Measurements from ENCODE around the gene DYNC2I2. TPM values are rescaled to one million over a fixed set of nuclear protein-coding genes. Genes with fewer than 3 reads are reported as not detected.

The DYNC2I2 gene
- total RNA-seq, 1 experiment from 2014 or later = 71.1 TPM

GRCh38 chr9:128688501-128689292, 32.0 kb upstream of the DYNC2I2 start, which contains the start of gene SET (continued):
- TF ChIP-seq TCF7 (CRISPR knock-in tag; IDR thresholded peaks at IDR 0.05; ENCODE audit: low read depth) = no peak
- TF ChIP-seq ATF6 (CRISPR knock-in tag; IDR thresholded peaks at IDR 0.05) = no peak
- no peak for TF ChIP-seq CBFB (CRISPR knock-in tag; IDR thresholded peaks at IDR 0.05; ENCODE audit: low read depth)
- no peak for TF ChIP-seq ZBTB21 (CRISPR knock-in tag; IDR thresholded peaks at IDR 0.05; ENCODE audit: borderline replicate concordance)
- TF ChIP-seq TP53 (CRISPR knock-in tag; IDR thresholded peaks at IDR 0.05) = no peak
- TF ChIP-seq FOXK1 (CRISPR knock-in tag; IDR thresholded peaks at IDR 0.05) = peak; percentile 61
- TF ChIP-seq TEAD1 (CRISPR knock-in tag; IDR thresholded peaks at IDR 0.05) = 0 out of 2 replicates have a peak, but pooled peaks have one; percentile 51
- TF ChIP-seq, protein P1, sequence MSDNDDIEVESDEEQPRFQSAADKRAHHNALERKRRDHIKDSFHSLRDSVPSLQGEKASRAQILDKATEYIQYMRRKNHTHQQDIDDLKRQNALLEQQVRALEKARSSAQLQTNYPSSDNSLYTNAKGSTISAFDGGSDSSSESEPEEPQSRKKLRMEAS (CRISPR knock-in tag; IDR thresholded peaks at IDR 0.05) = peak; percentile 53
- TF ChIP-seq ZNF121 (CRISPR knock-in tag; IDR thresholded peaks at IDR 0.05) = no peak
- TF ChIP-seq JUN (CRISPR knock-in tag; IDR thresholded peaks at IDR 0.05) = no peak
- TF ChIP-seq, protein P2, sequence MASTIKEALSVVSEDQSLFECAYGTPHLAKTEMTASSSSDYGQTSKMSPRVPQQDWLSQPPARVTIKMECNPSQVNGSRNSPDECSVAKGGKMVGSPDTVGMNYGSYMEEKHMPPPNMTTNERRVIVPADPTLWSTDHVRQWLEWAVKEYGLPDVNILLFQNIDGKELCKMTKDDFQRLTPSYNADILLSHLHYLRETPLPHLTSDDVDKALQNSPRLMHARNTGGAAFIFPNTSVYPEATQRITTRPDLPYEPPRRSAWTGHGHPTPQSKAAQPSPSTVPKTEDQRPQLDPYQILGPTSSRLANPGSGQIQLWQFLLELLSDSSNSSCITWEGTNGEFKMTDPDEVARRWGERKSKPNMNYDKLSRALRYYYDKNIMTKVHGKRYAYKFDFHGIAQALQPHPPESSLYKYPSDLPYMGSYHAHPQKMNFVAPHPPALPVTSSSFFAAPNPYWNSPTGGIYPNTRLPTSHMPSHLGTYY (CRISPR knock-in tag; IDR thresholded peaks at IDR 0.05) = no peak
- TF ChIP-seq ZNF219 (CRISPR knock-in tag; IDR thresholded peaks at IDR 0.05; ENCODE audit: borderline replicate concordance) = no peak
- peak; percentile 51; the same call in 1 of the 2 replicates for TF ChIP-seq GABPB1 (CRISPR knock-in tag; IDR thresholded peaks at IDR 0.05)
- no peak for TF ChIP-seq OVOL2 (CRISPR knock-in tag; IDR thresholded peaks at IDR 0.05; ENCODE audit: borderline replicate concordance)
- peak; percentile 15; the same call in 1 of the 2 replicates for TF ChIP-seq ZNF232 (CRISPR knock-in tag; IDR thresholded peaks at IDR 0.05)
- no peak for TF ChIP-seq ZNF281 (CRISPR knock-in tag; IDR thresholded peaks at IDR 0.05)
- no peak for TF ChIP-seq ZNF671 (CRISPR knock-in tag; IDR thresholded peaks at IDR 0.05)
- no peak for TF ChIP-seq KAT7 (CRISPR knock-in tag; IDR thresholded peaks at IDR 0.05; ENCODE audit: borderline replicate concordance)
- TF ChIP-seq, protein P3, sequence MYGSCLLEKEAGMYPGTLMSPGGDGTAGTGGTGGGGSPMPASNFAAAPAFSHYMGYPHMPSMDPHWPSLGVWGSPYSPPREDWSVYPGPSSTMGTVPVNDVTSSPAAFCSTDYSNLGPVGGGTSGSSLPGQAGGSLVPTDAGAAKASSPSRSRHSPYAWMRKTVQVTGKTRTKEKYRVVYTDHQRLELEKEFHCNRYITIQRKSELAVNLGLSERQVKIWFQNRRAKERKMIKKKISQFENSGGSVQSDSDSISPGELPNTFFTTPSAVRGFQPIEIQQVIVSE (CRISPR knock-in tag; IDR thresholded peaks at IDR 0.05; ENCODE audit: borderline replicate concordance) = no peak
- TF ChIP-seq, protein P4, sequence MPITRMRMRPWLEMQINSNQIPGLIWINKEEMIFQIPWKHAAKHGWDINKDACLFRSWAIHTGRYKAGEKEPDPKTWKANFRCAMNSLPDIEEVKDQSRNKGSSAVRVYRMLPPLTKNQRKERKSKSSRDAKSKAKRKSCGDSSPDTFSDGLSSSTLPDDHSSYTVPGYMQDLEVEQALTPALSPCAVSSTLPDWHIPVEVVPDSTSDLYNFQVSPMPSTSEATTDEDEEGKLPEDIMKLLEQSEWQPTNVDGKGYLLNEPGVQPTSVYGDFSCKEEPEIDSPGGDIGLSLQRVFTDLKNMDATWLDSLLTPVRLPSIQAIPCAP (CRISPR knock-in tag; IDR thresholded peaks at IDR 0.05) = no peak
- TF ChIP-seq FOXJ3 (CRISPR knock-in tag; IDR thresholded peaks at IDR 0.05; ENCODE audit: borderline replicate concordance) = no peak
- TF ChIP-seq, protein P5, sequence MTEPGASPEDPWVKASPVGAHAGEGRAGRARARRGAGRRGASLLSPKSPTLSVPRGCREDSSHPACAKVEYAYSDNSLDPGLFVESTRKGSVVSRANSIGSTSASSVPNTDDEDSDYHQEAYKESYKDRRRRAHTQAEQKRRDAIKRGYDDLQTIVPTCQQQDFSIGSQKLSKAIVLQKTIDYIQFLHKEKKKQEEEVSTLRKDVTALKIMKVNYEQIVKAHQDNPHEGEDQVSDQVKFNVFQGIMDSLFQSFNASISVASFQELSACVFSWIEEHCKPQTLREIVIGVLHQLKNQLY (CRISPR knock-in tag; IDR thresholded peaks at IDR 0.05) = no peak
- TF ChIP-seq SOX15 (CRISPR knock-in tag; IDR thresholded peaks at IDR 0.05) = no peak
- TF ChIP-seq PRDM15 (CRISPR knock-in tag; IDR thresholded peaks at IDR 0.05) = peak; percentile 44; the same call in 1 of the 2 replicates
- no peak for TF ChIP-seq ESRRA (CRISPR knock-in tag; IDR thresholded peaks at IDR 0.05; ENCODE audit: borderline replicate concordance)

All from WTC11 (cell line).